Ovary (tissue), 3 donors: ENCODE results near the gene KYNU.

Experiments
- EP300 ChIP-seq: sonication (generic); formaldehyde crosslinking; IDR thresholded peaks from one replicate; pipeline ENCODE4 v1.6.1; 2017; ENCODE audit warnings: antibody characterized with exemption
- POLR2A ChIP-seq: fragments of 450-650 bp; IDR thresholded peaks from one replicate; pipeline ENCODE4 v1.6.1; 2017; ENCODE audit warnings: antibody characterized with exemption, mild to moderate bottlenecking, moderate library complexity
- TF ChIP-seq, protein P1 (sequence below), 3 donors: fragments of 450-650 bp in 2 of 3; fragments of 200-600 bp in 1 of 3; IDR thresholded peaks; one replicate each; pipeline versions ENCODE4 v1.5.1 to v1.8.0; 2016 to 2022; ENCODE audit warnings: antibody characterized with exemption in 3 of 3, mild to moderate bottlenecking in 1 of 3
- donor health status: DM: no; HTN: no; CAD: no.

- TF ChIP-seq, protein P1, sequence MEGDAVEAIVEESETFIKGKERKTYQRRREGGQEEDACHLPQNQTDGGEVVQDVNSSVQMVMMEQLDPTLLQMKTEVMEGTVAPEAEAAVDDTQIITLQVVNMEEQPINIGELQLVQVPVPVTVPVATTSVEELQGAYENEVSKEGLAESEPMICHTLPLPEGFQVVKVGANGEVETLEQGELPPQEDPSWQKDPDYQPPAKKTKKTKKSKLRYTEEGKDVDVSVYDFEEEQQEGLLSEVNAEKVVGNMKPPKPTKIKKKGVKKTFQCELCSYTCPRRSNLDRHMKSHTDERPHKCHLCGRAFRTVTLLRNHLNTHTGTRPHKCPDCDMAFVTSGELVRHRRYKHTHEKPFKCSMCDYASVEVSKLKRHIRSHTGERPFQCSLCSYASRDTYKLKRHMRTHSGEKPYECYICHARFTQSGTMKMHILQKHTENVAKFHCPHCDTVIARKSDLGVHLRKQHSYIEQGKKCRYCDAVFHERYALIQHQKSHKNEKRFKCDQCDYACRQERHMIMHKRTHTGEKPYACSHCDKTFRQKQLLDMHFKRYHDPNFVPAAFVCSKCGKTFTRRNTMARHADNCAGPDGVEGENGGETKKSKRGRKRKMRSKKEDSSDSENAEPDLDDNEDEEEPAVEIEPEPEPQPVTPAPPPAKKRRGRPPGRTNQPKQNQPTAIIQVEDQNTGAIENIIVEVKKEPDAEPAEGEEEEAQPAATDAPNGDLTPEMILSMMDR (IDR thresholded peaks at IDR 0.05): no peak
- TF ChIP-seq POLR2A (no peak), EP300 (no peak)
These were observed 1.8 kb upstream of the KYNU start for GRCh38 chr2:142875652-142876051.
